A549 (cell line): ENCODE results near the gene RAB37.

ENCODE experiments used
- BCL3 ChIP-seq: fragments of >200 bp; sonication (Bioruptor Twin); formaldehyde crosslinking; IDR thresholded peaks from 3 replicates; pipeline ENCODE4 v1.6.1; 2016
- BHLHE40 ChIP-seq: IDR thresholded peaks from 2 replicates; pipeline ENCODE4 v1.6.1; 2012; ENCODE audit warnings: low read depth, low read length, inconsistent platforms
- CBX8 ChIP-seq: fragments of 200-600 bp; sonication (generic); IDR thresholded peaks from 2 replicates; pipeline ENCODE4 v1.6.1; 2016
- CTCF ChIP-seq: fragments of >200 bp; sonication (Bioruptor Twin); formaldehyde crosslinking; IDR thresholded peaks from 3 replicates; pipeline ENCODE4 v1.5.1; 2016
- EP300 ChIP-seq, 2 experiments: fragments of >200 bp; sonication (Bioruptor Twin); formaldehyde crosslinking; IDR thresholded peaks; 2 replicates in 1 of 2; 3 replicates in 1 of 2; pipeline ENCODE4 v1.6.1; 2016 to 2017
- HOXA7 ChIP-seq: fragments of 250-450 bp; sonication (Bioruptor Pico); IDR thresholded peaks from 2 replicates; pipeline ENCODE4 v1.5.0; 2020; ENCODE audit warnings: mild to moderate bottlenecking, moderate library complexity
- KDM1A ChIP-seq: fragments of 200-600 bp; sonication (generic); IDR thresholded peaks from 2 replicates; pipeline ENCODE4 v1.6.1; 2016; ENCODE audit warnings: low read depth, mild to moderate bottlenecking
- MYC ChIP-seq: IDR thresholded peaks from 2 replicates; pipeline ENCODE4 v1.6.1; 2012; ENCODE audit warnings: mild to moderate bottlenecking, inconsistent platforms, low read length, improper control_type of control experiment, borderline replicate concordance
- POLR2A ChIP-seq: IDR thresholded peaks from 2 replicates; pipeline ENCODE4 v1.6.1; 2012; ENCODE audit warnings: mild to moderate bottlenecking, low read length
- POLR2AphosphoS2 ChIP-seq: conservative IDR thresholded peaks from 2 replicates; pipeline ENCODE4 v1.6.1; 2012; ENCODE audit warnings: low read length, improper control_type of control experiment, inconsistent platforms
- RAD21 ChIP-seq, 2 experiments: fragments of >200 bp in 1 of 2; sonication (Bioruptor Twin) in 1 of 2; formaldehyde crosslinking in 1 of 2; IDR thresholded peaks in 1 of 2; conservative IDR thresholded peaks in 1 of 2; 2 replicates in 1 of 2; 3 replicates in 1 of 2; pipeline ENCODE4 v1.6.1; 2012 to 2018; ENCODE audit warnings: inconsistent platforms in 1 of 2

GRCh38 chr17:74776044-74776962 is 39.2 kb downstream of the RAB37 start, which contains the start of gene NAT9:
- TF ChIP-seq CTCF (no peak), EP300 (IDR thresholded peaks at IDR 0.05) (no peak), RAD21 (conservative IDR thresholded peaks at IDR 0.05 in 1 of 2, IDR thresholded peaks at IDR 0.05 in 1 of 2) (no peak), POLR2A (peak; percentile 91), MYC (peak; percentile 74; the same call in 1 of the 2 replicates), KDM1A (no peak), HOXA7 (CRISPR knock-in tag) (no peak), BCL3 (peak; percentile 86; the same call in 2 of the 3 replicates), CBX8 (no peak), POLR2AphosphoS2 (no peak), BHLHE40 (no peak)
